Measurements from ENCODE around the gene WNK2.

Gene WNK2

GRCh38 chr9:93260263-93261066, 76.5 kb downstream of the WNK2 start:
- TF ChIP-seq CTCF (conservative IDR thresholded peaks at IDR 0.05; ENCODE audit: low read length): no peak
- DNase-seq (ENCODE audit: low read depth): no peak
- no peak overlapping the region for H3K4me3 ChIP-seq (ENCODE audit: low read length)

GRCh38 chr9:93261281-93261680, 77.3 kb downstream of the WNK2 start:
- H3K4me3 ChIP-seq (ENCODE audit: low read length): no peak overlapping the region
- TF ChIP-seq CTCF (conservative IDR thresholded peaks at IDR 0.05; ENCODE audit: low read length): no peak
- no peak for DNase-seq (ENCODE audit: low read depth)

GRCh38 chr9:93261735-93262523, 78.0 kb downstream of the WNK2 start:
- no peak for DNase-seq (ENCODE audit: low read depth)
- no peak overlapping the region for H3K4me3 ChIP-seq (ENCODE audit: low read length)
- TF ChIP-seq CTCF (conservative IDR thresholded peaks at IDR 0.05; ENCODE audit: low read length): no peak

- no peak overlapping the region for H3K4me3 ChIP-seq (ENCODE audit: low read length)
- DNase-seq (ENCODE audit: low read depth): no peak
- TF ChIP-seq CTCF (conservative IDR thresholded peaks at IDR 0.05; ENCODE audit: low read length): no peak
Observed at GRCh38 chr9:93262537-93263310, 78.8 kb downstream of the WNK2 start.

GRCh38 chr9:93263334-93264229, 79.6 kb downstream of the WNK2 start:
- H3K4me3 ChIP-seq (ENCODE audit: low read length): no peak overlapping the region
- TF ChIP-seq CTCF (conservative IDR thresholded peaks at IDR 0.05; ENCODE audit: low read length): no peak
- DNase-seq (ENCODE audit: low read depth): no peak

- no peak for DNase-seq (ENCODE audit: low read depth)
- TF ChIP-seq CTCF (conservative IDR thresholded peaks at IDR 0.05; ENCODE audit: low read length): no peak
- no peak overlapping the region for H3K4me3 ChIP-seq (ENCODE audit: low read length)
Observed at GRCh38 chr9:93264338-93265125, 80.6 kb downstream of the WNK2 start.

Measured in AG10803 (cell line).